GM12878 (cell line): ENCODE measurements around the gene LRRC15. TPM values are rescaled to one million over a fixed set of nuclear protein-coding genes. Genes with fewer than 3 reads are reported as not detected.

ENCODE experiments used
- ATAC-seq: fragments of 200-7000 bp; cut with Tn5 transposase; 3 replicates; pipeline ENCODE4 v1.9.1; 2020; ENCODE audit warnings: mild to moderate bottlenecking, moderate library complexity
- BruUV-seq: library from RNA; stranded (reverse); fragments of 400-500 nt; replicated peaks from 2 replicates; lab custom pipeline; 2021; lab: Mats Ljungman, UMichigan
- CTCF ChIA-PET: fragments of 300-600 bp; sonication (Branson Sonifier 250); formaldehyde crosslinking; extraction: SDS; loops from one replicate; lab custom pipeline; 2021; ENCODE audit warnings: inconsistent platforms; lab: Yijun Ruan, JAX
- POLR2A ChIA-PET: fragments of 350-600 bp; formaldehyde crosslinking; extraction: SDS; loops from one replicate; lab custom pipeline; 2021; ENCODE audit warnings: inconsistent platforms; lab: Charles Lee
- RAD21 ChIA-PET: fragments of 300-600 bp; sonication (Branson Sonifier 250); formaldehyde crosslinking; loops from one replicate; lab custom pipeline; 2023; ENCODE audit warnings: antibody characterized with exemption; ENCODE audit not compliant: unreplicated experiment; lab: Charles Lee
- SMC1A ChIA-PET: fragments of 300-600 bp; sonication (Branson Sonifier 250); formaldehyde crosslinking; loops from one replicate; lab custom pipeline; 2023; ENCODE audit not compliant: unreplicated experiment, uncharacterized antibody; lab: Charles Lee
- DNase-seq: peaks from one replicate; pipeline ENCODE4 v3.0.0-alpha.2; 2011; ENCODE audit warnings: low read depth, low spot score
- FAIRE-seq: peaks from 3 replicates; lab custom pipeline; 2011; peaks lifted over from hg19 to GRCh38; lab: Jason Lieb, UNC
- H2AFZ ChIP-seq: 2 replicates; pipeline ENCODE4 v1.6.0; 2011; ENCODE audit warnings: low read depth, low read length, control low read depth; ENCODE audit not compliant: control insufficient read depth
- H3K27ac ChIP-seq: 2 replicates; pipeline ENCODE4 v1.5.1; 2011; ENCODE audit warnings: control low read depth; ENCODE audit not compliant: control insufficient read depth, insufficient read depth
- H3K27me3 ChIP-seq, 2 experiments: replicated peaks in 1 of 2; 2 replicates each; pipeline versions ENCODE4 v1.6.0 to v1.6.1; 2011; ENCODE audit warnings: low read length in 1 of 2; ENCODE audit not compliant: control insufficient read depth in 2 of 2, insufficient read depth in 2 of 2
- H3K36me3 ChIP-seq, 2 experiments: 2 replicates each; pipeline ENCODE4 v1.5.1; 2011; ENCODE audit warnings: low read length in 1 of 2; ENCODE audit not compliant: control insufficient read depth in 2 of 2, insufficient read depth in 2 of 2
- H3K4me1 ChIP-seq: 2 replicates; pipeline ENCODE4 v1.6.1; 2011; ENCODE audit warnings: mild to moderate bottlenecking, low read length, moderate library complexity, mixed read lengths; ENCODE audit not compliant: control insufficient read depth, insufficient read depth
- H3K4me2 ChIP-seq: 2 replicates; pipeline ENCODE4 v1.6.0; 2011; ENCODE audit warnings: control low read depth; ENCODE audit not compliant: control insufficient read depth, insufficient read depth
- H3K4me3 ChIP-seq: fragments of 200-600 bp; sonication (generic); 2 replicates; pipeline ENCODE4 v1.5.1; 2016
- H3K79me2 ChIP-seq: 2 replicates; pipeline ENCODE4 v1.6.0; 2011; ENCODE audit warnings: low read length; ENCODE audit not compliant: control insufficient read depth, insufficient read depth
- H3K9ac ChIP-seq: 2 replicates; pipeline ENCODE4 v1.8.0; 2011; ENCODE audit warnings: low read length, control low read depth, mixed read lengths; ENCODE audit not compliant: control insufficient read depth, insufficient read depth
- H3K9me3 ChIP-seq: replicated peaks from 3 replicates; pipeline ENCODE4 v1.5.1; 2011; ENCODE audit warnings: mild to moderate bottlenecking, low read length; ENCODE audit not compliant: control insufficient read depth, insufficient read depth
- H4K20me1 ChIP-seq: 2 replicates; pipeline ENCODE4 v1.6.0; 2011; ENCODE audit not compliant: control insufficient read depth, insufficient read depth
- CHD1 ChIP-seq: IDR thresholded peaks from 2 replicates; pipeline ENCODE4 v1.6.1; 2012; ENCODE audit warnings: low read depth, low read length, improper control_type of control experiment
- EGR1 ChIP-seq, 2 experiments: IDR thresholded peaks; 1 replicate in 1 of 2; 2 replicates in 1 of 2; pipeline ENCODE4 v1.6.1; 2011 to 2012; ENCODE audit warnings: low read depth in 2 of 2, low read length in 2 of 2, borderline replicate concordance in 1 of 2, mild to moderate bottlenecking in 1 of 2, moderate library complexity in 1 of 2
- HDGF ChIP-seq: fragments of 450-650 bp; IDR thresholded peaks from 2 replicates; pipeline ENCODE4 v1.6.1; 2016; ENCODE audit warnings: antibody characterized with exemption
- LARP7 ChIP-seq: fragments of 450-650 bp; IDR thresholded peaks from 2 replicates; pipeline ENCODE4 v1.6.1; 2017; ENCODE audit warnings: mild to moderate bottlenecking
- MTA3 ChIP-seq: IDR thresholded peaks from 2 replicates; pipeline ENCODE4 v1.6.1; 2012; ENCODE audit warnings: low read length, inconsistent platforms, borderline replicate concordance
- NR2C1 ChIP-seq: fragments of 450-650 bp; IDR thresholded peaks from 2 replicates; pipeline ENCODE4 v1.6.1; 2017; ENCODE audit warnings: antibody characterized with exemption, mild to moderate bottlenecking, moderate library complexity
- NR2C2 ChIP-seq: IDR thresholded peaks from 2 replicates; pipeline ENCODE4 v1.6.1; 2011; ENCODE audit warnings: borderline replicate concordance, low read depth; ENCODE audit not compliant: control insufficient read depth, insufficient read length
- RUNX3 ChIP-seq: IDR thresholded peaks from 2 replicates; pipeline ENCODE4 v1.6.1; 2012; ENCODE audit warnings: low read length, inconsistent platforms
- ZNF384 ChIP-seq: IDR thresholded peaks from 2 replicates; pipeline ENCODE4 v1.6.1; 2012; ENCODE audit warnings: low read depth, mild to moderate bottlenecking, low read length, improper control_type of control experiment, borderline replicate concordance
- ZNF622 ChIP-seq: fragments of 450-650 bp; IDR thresholded peaks from 2 replicates; pipeline ENCODE4 v1.6.1; 2017; ENCODE audit warnings: mild to moderate bottlenecking, inconsistent platforms
- WGBS: methylation state at CpG from one replicate; pipeline ENCODE4 v1.1.6; 2016; ENCODE audit warnings: low lambda C conversion rate; ENCODE audit not compliant: insufficient replicate concordance, insufficient coverage; ENCODE audit errors: missing lambda C conversion rate; 5-methylcytosine and 5-hydroxymethylcytosine counted together
- in situ Hi-C: fragments of 300-500 bp; cut with MboI; formaldehyde crosslinking; loops from 9 replicates; pipeline ENCODE4 v1.14.3; 2018; ENCODE audit warnings: mixed read lengths
- intact Hi-C: fragments of 100-400 bp; cut with micrococcal nuclease; formaldehyde crosslinking; loops from one replicate; pipeline ENCODE4 v1.14.2; 2022; ENCODE audit not compliant: unreplicated experiment
- polyA plus RNA-seq, 11 experiments: library from polyadenylated mRNA; depleted of rRNA in 4 of 11; unstranded in 6 of 11; stranded (reverse) in 5 of 11; fragments of >200 nt; fragmentation: Nextera tagmentation in 4 of 11; fragmentation: Illumina TruSeq in 1 of 11; extraction: Ambion mirVana in 4 of 11; extraction: Trizol in 1 of 11; gene quantifications; 1 replicate in 1 of 11; 2 replicates in 10 of 11; pipeline versions ENCODE4 v1.2.1 to v1.2.3, GENCODE V29; 2011 to 2016; ENCODE audit warnings: inconsistent platforms in 2 of 11, missing spikeins in 2 of 11, low read depth in 1 of 11
- total RNA-seq, 4 experiments: library from RNA; depleted of rRNA in 3 of 4; stranded (reverse); fragments of >200 nt in 3 of 4; fragmentation: Illumina TruSeq in 1 of 4; extraction: Trizol in 1 of 4; gene quantifications; 2 replicates each; pipeline versions ENCODE4 v1.2.1 to v1.2.3, GENCODE V29; 2013 to 2021
- TF ChIP-seq, protein P1 (sequence below): IDR thresholded peaks from 2 replicates; pipeline ENCODE4 v1.6.1; 2012; ENCODE audit warnings: low read depth, low read length, improper control_type of control experiment
- TF ChIP-seq, protein P2 (sequence below): IDR thresholded peaks from 2 replicates; pipeline ENCODE4 v1.6.1; 2011; ENCODE audit warnings: borderline replicate concordance, low read depth, mild to moderate bottlenecking, moderate library complexity, low read length; ENCODE audit not compliant: insufficient read depth, poor library complexity, severe bottlenecking

LRRC15 gene
- total and polyA plus RNA-seq, 10 of the 15 experiments (the other 5 are each of a cell fraction or from before 2014, with no cell fraction given): not detected

DNA sequence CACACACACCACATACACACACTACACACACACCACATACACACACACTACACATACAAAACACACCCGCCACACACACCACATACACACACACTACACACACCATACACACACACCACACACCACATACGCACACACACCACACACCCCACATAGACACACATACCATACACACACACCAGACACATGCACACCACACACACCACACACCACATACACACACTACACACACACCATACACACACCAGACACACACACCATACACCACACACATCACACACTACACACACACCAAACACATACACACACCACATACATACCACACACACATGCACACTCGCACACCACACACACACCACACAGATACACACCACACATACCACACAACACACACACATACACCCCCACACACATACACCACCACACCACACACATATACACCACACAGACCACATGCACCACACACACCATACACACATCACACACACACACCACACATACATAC, 44.7 kb downstream of the LRRC15 start:
- no TSS peak for BruUV-seq
- DNase-seq: no peak
- no peak overlapping the region for H2AFZ ChIP-seq
- in situ Hi-C loops (no loop called here), intact Hi-C loops (no loop called here)
- TF ChIP-seq RUNX3 (peak; percentile 5), CHD1 (no peak), NR2C2 (peak; percentile 49)
- H3K36me3 ChIP-seq: no peaks in the 10 kb centered on the region
- peaks cover 3% of the 10 kb centered on the region; the same call in 2 of the 3 replicates for H3K9me3 ChIP-seq
- H3K4me2 ChIP-seq: no peak overlapping the region
- SMC1A ChIA-PET: no interaction called here
- H4K20me1 ChIP-seq: no peaks in the 10 kb centered on the region
- no peak overlapping the region for H3K27ac ChIP-seq
- FAIRE-seq: no peak
- POLR2A ChIA-PET: no interaction called here
- WGBS: 83% methylated on average over 3 of the region's 3 CpGs
- H3K4me3 ChIP-seq: no peak overlapping the region
- RAD21 ChIA-PET: interaction anchor here (1.0 kb wide), 1 partner anchor 9 kb away, joined by 4 read pairs; no protein-coding TSS in a partner anchor
- no peaks in the 10 kb centered on the region for H3K27me3 ChIP-seq
- CTCF ChIA-PET: interaction anchor here (1.1 kb wide), 1 partner anchor 9 kb away, joined by 4 read pairs; no protein-coding TSS in a partner anchor
- H3K4me1 ChIP-seq: peaks cover 3% of the 10 kb centered on the region; the same call in 1 of the 2 replicates
- H3K79me2 ChIP-seq: no peaks in the 10 kb centered on the region
- ATAC-seq: no peak
- no peak overlapping the region for H3K9ac ChIP-seq

DNA sequence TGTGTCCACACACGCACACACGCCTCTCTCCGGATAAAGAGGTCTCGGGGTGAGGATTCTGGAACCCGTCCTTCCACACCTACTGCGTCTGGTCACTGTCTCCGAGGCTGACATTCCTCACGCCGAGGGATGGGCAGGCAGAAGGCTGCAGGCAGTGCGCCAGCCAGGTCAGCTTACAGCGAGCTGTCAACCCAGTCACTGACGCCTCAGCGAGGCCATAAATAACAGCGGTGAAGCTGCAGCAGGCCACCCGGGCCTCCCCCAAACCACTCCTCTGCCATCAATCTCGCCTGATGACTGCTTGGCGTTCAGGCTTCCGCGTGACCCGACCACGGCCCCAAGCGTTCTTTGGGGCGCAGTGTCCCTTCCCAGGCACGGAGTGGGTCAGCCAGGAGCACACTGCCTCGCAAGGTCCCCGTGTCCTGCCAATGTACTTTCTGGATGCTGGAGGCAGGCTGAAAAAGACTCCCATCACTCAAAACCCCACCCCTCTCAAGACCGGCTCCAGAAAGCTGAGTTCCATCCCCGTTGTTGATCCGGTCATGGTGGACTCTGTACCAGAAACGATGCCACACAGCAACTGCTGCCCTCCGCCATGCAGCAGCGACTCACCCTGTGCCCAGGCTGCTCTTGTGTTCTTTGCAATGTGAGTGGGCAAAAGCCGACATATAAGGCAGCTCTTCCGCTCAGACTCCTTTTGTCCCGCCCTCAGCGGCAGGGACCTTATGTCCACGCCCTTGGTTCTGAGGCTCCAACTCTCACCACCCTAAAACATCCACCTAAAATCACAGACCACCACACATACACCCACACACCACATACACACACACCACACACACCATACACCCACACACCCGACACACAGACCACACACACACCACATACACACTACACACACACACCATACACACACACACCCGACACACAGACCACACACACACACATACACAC, 45.5 kb downstream of the LRRC15 start:
- Histone ChIP-seq H2AFZ (peak overlapping the region; percentile 56), H3K36me3 (no peaks in the 10 kb centered on the region), H4K20me1 (no peaks in the 10 kb centered on the region), H3K4me1 (peaks cover 3% of the 10 kb centered on the region; the same call in 1 of the 2 replicates), H3K4me3 (0 out of 2 replicates have a peak overlapping the region, but pooled peaks have one; percentile 46), H3K9me3 (peaks cover 6% of the 10 kb centered on the region; the same call in 2 of the 3 replicates), H3K27me3 (no peaks in the 10 kb centered on the region), H3K79me2 (no peaks in the 10 kb centered on the region), H3K27ac (no peak overlapping the region), H3K4me2 (0 out of 2 replicates have a peak overlapping the region, but pooled peaks have one; percentile 36), H3K9ac (no peak overlapping the region)
- RAD21 ChIA-PET: interaction anchor here (1.0 kb wide), 1 partner anchor 9 kb away, joined by 4 read pairs; no protein-coding TSS in a partner anchor
- no peak for DNase-seq
- SMC1A ChIA-PET: no interaction called here
- FAIRE-seq: no peak
- ATAC-seq: peak; percentile 89
- CTCF ChIA-PET: interaction anchor here (1.3 kb wide), 1 partner anchor 8 kb away, joined by 6 read pairs; no protein-coding TSS in a partner anchor
- 24% methylated on average over 39 of the region's 39 CpGs for WGBS
- BruUV-seq: no TSS peak
- POLR2A ChIA-PET: no interaction called here
- in situ Hi-C loops: no loop called here
- intact Hi-C loops: no loop called here
- TF ChIP-seq, protein P1, sequence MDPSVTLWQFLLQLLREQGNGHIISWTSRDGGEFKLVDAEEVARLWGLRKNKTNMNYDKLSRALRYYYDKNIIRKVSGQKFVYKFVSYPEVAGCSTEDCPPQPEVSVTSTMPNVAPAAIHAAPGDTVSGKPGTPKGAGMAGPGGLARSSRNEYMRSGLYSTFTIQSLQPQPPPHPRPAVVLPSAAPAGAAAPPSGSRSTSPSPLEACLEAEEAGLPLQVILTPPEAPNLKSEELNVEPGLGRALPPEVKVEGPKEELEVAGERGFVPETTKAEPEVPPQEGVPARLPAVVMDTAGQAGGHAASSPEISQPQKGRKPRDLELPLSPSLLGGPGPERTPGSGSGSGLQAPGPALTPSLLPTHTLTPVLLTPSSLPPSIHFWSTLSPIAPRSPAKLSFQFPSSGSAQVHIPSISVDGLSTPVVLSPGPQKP: peak; percentile 93
- TF ChIP-seq LARP7 (no peak), NR2C1 (no peak), EGR1 (IDR thresholded peaks at IDR 0.05; ENCODE audit: borderline replicate concordance in 1 of 2, low read depth in 2 of 2, low read length in 2 of 2) (peak in 1 of 2 experiments; percentile 37; a peak in 1 of 3 replicates), RUNX3 (peak; percentile 56), ZNF622 (no peak), HDGF (0 out of 2 replicates have a peak, but pooled peaks have one; percentile 19), ZNF384 (no peak), MTA3 (no peak)
- TF ChIP-seq, protein P2, sequence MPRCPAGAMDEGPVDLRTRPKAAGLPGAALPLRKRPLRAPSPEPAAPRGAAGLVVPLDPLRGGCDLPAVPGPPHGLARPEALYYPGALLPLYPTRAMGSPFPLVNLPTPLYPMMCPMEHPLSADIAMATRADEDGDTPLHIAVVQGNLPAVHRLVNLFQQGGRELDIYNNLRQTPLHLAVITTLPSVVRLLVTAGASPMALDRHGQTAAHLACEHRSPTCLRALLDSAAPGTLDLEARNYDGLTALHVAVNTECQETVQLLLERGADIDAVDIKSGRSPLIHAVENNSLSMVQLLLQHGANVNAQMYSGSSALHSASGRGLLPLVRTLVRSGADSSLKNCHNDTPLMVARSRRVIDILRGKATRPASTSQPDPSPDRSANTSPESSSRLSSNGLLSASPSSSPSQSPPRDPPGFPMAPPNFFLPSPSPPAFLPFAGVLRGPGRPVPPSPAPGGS: peak; percentile 32
